AG04449 (cell line): ENCODE measurements around the gene WDFY4.

ENCODE experiments used
- CTCF ChIA-PET: fragments of 350-600 bp; formaldehyde crosslinking; extraction: SDS; loops from one replicate; lab custom pipeline; 2021; ENCODE audit warnings: antibody characterized with exemption; lab: Yijun Ruan, JAX
- POLR2A ChIA-PET: fragments of 400-600, 350-600 bp; formaldehyde crosslinking; extraction: SDS; loops from one replicate; lab custom pipeline; 2020; ENCODE audit warnings: antibody characterized with exemption, inconsistent platforms; lab: Yijun Ruan, JAX
- DNase-seq: peaks from one replicate; pipeline ENCODE4 v3.0.0-alpha.2; 2010; ENCODE audit warnings: low read depth, low spot score
- H3K4me3 ChIP-seq: 2 replicates; pipeline ENCODE4 v1.5.1; 2011; ENCODE audit warnings: low read depth, mild to moderate bottlenecking, control low read depth, low read length
- TF ChIP-seq, protein P1 (sequence below): IDR thresholded peaks from one replicate; pipeline ENCODE4 v1.5.1; 2011; ENCODE audit warnings: mild to moderate bottlenecking, moderate library complexity, low read length, control low read depth, inconsistent platforms; ENCODE audit not compliant: insufficient read depth; ENCODE audit errors: missing control alignments

Gene WDFY4

DNA sequence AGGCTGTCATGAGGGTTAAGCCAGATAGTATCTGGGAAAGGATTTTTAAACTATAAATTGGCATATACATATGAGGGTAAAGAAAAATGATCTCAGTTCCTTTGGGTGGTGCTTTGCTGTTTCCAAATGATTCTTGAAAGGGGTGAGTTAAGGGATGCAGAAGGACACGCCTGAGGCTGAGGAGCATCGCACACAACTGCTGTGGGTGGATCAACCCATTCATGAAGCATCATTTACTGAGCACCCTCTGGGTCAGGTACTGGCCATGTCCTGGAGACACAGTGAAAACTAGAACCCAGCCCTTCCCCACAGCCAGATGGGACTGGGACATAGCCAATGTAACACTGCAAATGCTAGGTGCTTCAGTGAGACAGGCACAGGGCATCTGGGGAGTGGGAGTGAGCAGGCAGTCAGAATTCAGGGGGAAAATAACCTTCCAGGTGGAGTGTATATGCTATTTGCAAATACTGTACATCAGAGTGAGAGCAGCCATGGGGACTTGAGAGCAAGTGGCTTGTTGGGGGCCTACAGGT, 112.1 kb downstream of the WDFY4 start:
- TF ChIP-seq, protein P1, sequence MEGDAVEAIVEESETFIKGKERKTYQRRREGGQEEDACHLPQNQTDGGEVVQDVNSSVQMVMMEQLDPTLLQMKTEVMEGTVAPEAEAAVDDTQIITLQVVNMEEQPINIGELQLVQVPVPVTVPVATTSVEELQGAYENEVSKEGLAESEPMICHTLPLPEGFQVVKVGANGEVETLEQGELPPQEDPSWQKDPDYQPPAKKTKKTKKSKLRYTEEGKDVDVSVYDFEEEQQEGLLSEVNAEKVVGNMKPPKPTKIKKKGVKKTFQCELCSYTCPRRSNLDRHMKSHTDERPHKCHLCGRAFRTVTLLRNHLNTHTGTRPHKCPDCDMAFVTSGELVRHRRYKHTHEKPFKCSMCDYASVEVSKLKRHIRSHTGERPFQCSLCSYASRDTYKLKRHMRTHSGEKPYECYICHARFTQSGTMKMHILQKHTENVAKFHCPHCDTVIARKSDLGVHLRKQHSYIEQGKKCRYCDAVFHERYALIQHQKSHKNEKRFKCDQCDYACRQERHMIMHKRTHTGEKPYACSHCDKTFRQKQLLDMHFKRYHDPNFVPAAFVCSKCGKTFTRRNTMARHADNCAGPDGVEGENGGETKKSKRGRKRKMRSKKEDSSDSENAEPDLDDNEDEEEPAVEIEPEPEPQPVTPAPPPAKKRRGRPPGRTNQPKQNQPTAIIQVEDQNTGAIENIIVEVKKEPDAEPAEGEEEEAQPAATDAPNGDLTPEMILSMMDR, result no peak
- ChIA-PET POLR2A (no interaction called here), CTCF (no interaction called here)
- DNase-seq, result no peak
- no peak overlapping the region for H3K4me3 ChIP-seq

DNA sequence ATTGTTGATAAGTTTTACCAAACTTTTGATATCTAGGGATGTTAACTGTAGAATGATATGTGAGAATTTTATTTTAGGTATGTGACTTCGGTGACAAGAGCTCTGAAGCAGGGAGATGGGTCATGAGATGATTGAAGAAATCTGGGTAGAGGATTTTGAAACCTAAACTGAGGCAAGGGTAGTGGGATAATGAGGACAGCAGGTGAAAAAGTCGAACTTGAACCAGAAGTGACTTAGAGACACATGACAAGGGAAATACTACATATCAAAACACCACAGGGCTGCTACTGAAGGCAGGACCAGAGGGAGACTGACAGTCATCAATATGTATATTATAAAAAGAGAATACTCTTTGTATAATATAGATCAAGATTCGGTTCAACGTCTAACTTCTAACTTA, 113.2 kb downstream of the WDFY4 start:
- TF ChIP-seq, protein P1, result no peak
- POLR2A ChIA-PET, result no interaction called here
- H3K4me3 ChIP-seq, result no peak overlapping the region
- no peak for DNase-seq
- CTCF ChIA-PET, result no interaction called here

DNA sequence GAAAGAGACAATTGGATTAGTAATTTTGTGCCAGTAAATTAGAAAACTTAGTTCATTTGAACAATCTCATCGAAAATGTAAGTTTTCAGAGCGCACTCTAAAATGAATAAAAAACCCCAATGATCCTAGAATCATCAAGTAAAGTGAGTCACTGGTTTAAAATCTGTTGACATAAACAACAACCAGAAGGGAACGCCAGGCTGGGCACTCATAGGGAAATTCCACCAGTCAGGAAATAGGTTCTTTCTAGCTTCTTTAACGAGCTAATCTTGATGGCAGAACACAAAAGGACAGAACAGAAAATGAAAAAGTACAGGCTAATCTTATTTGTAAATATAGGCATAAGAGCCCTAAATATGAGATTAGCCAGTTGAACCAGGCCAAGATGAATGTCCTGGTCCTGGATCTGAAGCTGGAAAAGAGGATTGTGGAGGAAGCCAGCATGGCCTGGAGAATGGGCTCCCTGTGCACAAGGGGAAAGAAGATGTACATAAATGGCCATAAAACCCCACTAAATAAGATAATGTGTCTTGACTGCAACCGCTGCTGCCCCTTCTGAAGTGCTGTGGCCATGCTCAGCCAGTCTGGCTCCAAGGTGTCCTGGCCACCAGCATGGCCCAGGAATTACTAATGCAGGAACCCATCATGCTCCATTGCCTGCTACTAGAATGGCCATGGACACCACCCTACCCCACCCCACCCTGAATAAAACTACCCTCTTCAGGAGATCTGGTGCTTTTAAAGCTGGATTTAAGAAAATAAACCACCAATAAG, 114.0 kb downstream of the WDFY4 start:
- ChIA-PET CTCF (no interaction called here), POLR2A (no interaction called here)
- TF ChIP-seq, protein P1, result no peak
- H3K4me3 ChIP-seq, result no peak overlapping the region
- no peak for DNase-seq

DNA sequence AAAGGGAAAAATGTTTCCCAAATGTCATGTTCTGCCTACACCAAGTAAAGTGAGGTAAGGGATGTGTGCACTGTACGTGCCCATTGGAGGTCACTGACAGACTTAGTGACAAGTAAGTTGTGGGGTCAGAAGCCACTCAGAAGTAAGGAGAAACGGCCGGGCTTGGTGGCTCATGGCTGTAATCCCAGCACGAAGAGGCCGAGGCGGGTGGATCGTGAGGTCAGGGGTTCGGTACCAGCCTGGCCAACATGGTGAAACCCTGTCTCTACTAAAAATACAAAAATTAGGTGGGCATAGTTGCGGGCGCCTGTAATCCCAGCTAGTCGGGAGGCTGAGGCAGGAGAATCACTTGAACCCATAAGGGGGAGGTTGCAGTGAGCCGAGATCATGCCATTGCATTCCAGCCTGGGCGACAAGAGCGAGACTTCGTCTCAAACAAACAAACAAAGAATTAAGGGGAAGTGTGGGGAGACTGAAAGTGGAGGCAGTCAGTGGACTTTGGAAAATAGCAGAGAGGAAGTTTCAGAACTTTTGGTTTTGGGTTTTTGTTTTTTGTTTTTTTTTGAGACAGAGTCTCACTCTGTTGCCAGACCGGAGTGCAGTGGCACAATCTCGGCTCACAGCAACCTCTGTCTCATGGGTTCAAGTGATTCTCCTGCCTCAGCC, 114.8 kb downstream of the WDFY4 start:
- no peak overlapping the region for H3K4me3 ChIP-seq
- TF ChIP-seq, protein P1, result no peak
- no peak for DNase-seq
- ChIA-PET POLR2A (no interaction called here), CTCF (no interaction called here)

DNA sequence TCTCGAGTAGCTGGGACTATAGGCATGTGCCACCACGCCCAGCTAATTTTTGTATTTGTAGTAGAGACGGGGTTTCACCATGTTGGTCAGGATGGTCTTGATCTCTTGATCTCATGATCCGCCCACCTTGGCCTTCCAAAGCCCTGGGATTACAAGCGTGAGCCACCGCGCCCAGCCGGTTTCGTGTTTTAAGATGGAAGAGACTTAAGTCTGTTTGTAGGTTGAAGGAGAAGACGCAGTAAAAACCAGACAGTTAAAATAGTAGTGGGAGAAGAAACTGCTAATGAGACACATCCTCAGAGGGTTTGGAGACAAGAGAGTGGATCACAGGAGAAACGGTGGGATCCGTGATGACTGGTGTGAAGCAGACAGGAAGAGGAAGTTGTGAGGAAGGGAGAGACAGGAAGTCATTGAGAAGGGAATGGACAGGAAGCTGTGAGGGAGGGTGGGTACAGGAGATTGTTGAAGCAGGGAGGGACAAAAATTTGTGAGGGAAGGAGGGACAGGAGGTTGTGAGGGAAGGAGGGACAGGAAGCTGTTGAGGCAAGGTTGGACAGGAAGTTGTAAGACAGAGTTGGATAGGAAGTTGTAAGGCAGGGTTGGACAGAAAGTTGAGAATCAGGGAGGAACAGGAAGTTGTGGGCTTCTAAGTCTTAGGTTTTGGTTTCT, 115.5 kb downstream of the WDFY4 start:
- TF ChIP-seq, protein P1, result no peak
- no peak for DNase-seq
- POLR2A ChIA-PET, result no interaction called here
- no peak overlapping the region for H3K4me3 ChIP-seq
- CTCF ChIA-PET, result no interaction called here

DNA sequence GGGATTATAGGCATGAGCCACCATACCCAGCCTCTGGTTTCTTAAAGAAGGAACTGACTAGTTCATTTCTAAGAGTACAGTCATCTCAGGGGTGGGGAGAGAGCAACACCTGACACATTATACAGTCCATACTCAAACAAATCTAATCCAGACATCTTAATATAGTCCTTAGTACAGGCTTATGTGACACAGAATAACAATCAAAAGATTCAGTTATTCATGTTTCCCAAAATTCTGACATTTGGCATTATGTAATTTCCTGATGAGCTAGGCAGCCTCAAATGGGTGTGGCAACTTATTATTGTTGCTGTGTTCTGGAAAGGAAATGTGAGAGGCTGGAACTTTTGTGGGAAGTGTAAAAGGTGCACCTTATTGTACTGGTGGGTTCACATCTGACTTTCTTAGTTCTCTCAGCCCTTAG, 116.3 kb downstream of the WDFY4 start:
- ChIA-PET CTCF (no interaction called here), POLR2A (no interaction called here)
- TF ChIP-seq, protein P1, result no peak
- H3K4me3 ChIP-seq, result no peak overlapping the region
- DNase-seq, result no peak
